Non-pigmented ciliary epithelial cell (primary cell): Measurements from ENCODE around the gene RHEB.
A peak's percentile ranks its signal among the peaks of the same experiment; 100 is the strongest.

Source experiments
- DNase-seq: peaks from one replicate; pipeline ENCODE4 v3.0.0-alpha.2; 2010; ENCODE audit warnings: low read depth

The RHEB gene

GRCh38 chr7:151431768-151432311 lies 87.9 kb downstream of the RHEB start:
- no peak for DNase-seq

- no peak for DNase-seq
Measured at GRCh38 chr7:151431281-151431767, 88.4 kb downstream of the RHEB start.

GRCh38 chr7:151430391-151431205 lies 89.1 kb downstream of the RHEB start:
- DNase-seq: no peak

GRCh38 chr7:151429560-151430331 lies 89.9 kb downstream of the RHEB start:
- no peak for DNase-seq

- DNase-seq: no peak
Measured at GRCh38 chr7:151429237-151429559, 90.5 kb downstream of the RHEB start.

GRCh38 chr7:151428378-151429236 lies 91.1 kb downstream of the RHEB start:
- no peak for DNase-seq

- DNase-seq: no peak
Measured at GRCh38 chr7:151427705-151428377, 91.9 kb downstream of the RHEB start.

DNA sequence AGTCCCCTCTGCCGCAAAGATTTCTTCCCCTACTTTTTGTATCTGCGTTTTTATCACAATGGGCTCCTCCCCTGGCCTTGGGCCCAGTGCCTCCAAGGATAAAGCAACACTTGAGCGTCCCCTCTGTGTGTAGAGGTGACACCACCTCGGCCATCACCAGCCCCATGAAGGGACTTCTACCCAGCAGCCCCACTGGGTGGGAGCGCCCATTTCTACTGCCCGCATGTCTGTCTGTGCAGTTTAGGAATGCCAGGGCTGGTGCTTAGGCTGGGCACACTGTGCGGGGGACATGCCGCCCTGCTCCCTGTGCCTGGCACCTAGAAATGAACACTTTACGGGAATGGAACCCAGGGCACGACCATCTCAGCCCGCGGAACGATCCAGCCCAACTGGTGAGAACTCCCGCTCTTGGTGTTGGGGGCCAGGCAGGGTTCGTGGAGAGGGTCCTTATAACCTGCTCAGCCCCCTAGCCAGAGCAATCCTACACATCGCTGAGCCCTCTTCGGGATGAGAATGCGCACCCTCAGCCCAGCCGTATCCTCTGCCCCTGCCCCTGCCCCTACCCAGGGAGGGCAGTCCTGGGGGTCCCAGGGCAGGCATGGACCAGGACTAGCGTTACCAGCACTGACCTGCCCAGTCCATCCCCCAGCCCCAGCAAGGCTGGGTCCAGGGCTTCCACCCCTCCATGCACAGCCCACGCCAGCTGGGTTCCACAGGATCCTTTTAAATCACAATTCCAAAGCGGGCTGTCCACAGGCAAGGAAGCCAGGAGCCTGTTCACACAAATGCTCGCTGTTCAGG lies 92.6 kb downstream of the RHEB start:
- no peak for DNase-seq

GRCh38 chr7:151426441-151426903 lies 93.2 kb downstream of the RHEB start:
- peak; percentile 81 for DNase-seq

DNA sequence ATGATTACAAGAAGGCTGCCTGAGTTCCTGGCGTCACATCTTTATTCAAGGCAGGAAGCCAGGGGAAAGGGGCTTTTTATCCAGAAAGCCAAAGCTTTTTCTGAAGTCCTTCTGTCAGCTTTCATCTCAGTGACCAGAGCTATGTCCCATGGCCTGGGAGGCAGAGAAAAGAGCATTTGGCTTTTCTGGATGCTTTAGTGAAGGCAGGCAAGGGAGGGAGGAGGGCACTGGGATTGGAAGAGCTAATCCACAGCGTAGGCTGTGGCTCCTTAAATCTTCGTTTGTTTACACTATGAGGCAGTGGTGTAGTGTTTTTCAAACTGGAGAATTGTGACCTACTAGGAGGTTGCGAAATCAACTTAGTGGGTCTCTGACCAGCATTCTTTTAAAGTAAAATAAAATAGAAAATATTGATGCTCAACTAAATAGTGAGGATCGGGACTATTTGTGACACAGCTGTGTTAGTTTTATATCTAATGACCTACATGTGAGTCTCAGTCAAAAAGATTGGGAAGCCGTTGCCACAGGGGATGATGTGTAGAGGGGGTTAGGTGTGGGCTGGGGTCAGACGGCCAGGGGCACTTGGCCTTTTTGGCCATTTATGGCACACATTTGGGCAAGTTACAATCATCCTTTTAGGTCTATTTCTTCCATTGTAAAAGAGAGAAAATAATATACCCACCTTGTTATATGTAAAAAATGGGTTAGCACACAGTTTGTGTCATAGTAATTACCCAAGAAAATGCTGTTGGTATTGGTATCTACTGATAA lies 93.8 kb downstream of the RHEB start:
- peak; percentile 67 for DNase-seq

GRCh38 chr7:151424799-151425198 lies 94.9 kb downstream of the RHEB start:
- no peak for DNase-seq

GRCh38 chr7:151423936-151424335 lies 95.8 kb downstream of the RHEB start:
- DNase-seq: no peak

DNA sequence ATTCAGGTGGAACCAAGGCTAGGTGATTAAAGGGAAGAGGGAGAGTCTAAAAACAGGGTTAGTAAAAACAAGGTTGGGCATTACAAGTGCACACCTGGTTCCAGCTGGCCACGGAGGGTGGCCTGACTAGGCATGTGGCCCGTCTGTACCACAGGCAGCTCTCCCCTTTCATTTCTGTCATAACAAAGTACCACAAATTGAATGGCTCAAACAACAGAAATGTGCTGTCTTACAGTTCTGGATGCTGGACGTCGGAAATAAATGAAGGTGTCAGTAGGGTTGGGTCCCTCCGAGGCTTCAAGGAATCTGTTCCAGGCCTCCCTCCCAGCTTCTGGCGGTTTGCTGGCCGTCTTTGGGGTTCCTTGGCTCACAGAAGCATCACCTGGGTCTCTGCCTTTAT lies 96.5 kb downstream of the RHEB start:
- DNase-seq: no peak

GRCh38 chr7:151422212-151422611 lies 97.5 kb downstream of the RHEB start:
- no peak for DNase-seq

- DNase-seq: no peak
Measured at GRCh38 chr7:151420144-151420543, 99.6 kb downstream of the RHEB start.

- no peak for DNase-seq
Measured at GRCh38 chr7:151416941-151417315, 102.8 kb downstream of the RHEB start.

DNA sequence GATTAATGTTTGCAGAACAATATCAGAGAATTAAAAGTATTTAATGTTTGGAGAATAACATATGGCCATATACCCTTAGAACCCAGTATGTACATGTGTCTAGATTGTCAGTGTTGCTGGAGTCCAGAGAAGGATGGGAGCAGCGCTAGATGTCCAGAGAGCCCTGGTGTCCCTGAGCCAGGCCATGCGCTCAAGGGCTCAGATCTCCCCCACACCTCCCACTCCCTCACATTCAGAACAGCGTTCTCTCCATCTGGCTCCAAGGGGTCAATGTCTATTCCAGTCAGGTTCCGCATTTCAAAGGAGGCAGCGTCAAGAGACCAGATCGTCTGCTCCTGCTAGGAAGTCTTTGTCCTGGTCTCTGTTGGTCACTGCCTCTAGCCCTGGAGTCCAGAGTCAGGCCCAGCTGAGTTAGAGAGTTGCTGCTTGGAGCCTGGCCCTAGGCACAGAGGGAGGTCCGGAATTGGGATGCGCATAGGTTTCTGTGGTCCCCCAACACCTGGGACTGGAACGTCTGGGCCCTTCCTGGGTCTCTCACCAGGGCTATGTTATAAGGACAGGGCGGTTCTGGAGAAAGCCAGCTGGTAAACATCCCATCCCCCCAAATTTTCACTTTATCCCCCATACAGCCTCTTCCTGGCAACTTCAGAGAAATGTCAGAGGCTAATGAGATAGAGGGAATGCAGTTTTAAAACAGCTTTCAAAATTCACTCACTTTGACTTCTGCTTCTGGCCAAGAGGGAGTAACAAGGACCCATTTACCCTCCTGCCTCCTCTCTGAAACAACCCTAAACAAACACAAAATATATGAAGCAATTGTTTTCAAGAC lies 103.4 kb downstream of the RHEB start:
- DNase-seq: no peak
